VCaP (cell line): Measurements from ENCODE around the gene MPP2.

Source experiments
- H3K27ac ChIP-seq: fragments of 450-650 bp; 2 replicates; pipeline ENCODE4 v1.5.1; 2017
- TF ChIP-seq, protein P1 (sequence below): fragments of 450-650 bp; conservative IDR thresholded peaks from 2 replicates; pipeline ENCODE4 v1.5.1; 2017; ENCODE audit warnings: mild to moderate bottlenecking, moderate library complexity

Gene MPP2

GRCh38 chr17:43846963-43847371 lies 60.4 kb downstream of the MPP2 start, which contains the start of gene CD300LG:
Gene CD300LG, plus strand, starts transcription at chr17:43847176. Its CDS starts 41 bp downstream, at chr17:43847217.
- TF ChIP-seq, protein P1, sequence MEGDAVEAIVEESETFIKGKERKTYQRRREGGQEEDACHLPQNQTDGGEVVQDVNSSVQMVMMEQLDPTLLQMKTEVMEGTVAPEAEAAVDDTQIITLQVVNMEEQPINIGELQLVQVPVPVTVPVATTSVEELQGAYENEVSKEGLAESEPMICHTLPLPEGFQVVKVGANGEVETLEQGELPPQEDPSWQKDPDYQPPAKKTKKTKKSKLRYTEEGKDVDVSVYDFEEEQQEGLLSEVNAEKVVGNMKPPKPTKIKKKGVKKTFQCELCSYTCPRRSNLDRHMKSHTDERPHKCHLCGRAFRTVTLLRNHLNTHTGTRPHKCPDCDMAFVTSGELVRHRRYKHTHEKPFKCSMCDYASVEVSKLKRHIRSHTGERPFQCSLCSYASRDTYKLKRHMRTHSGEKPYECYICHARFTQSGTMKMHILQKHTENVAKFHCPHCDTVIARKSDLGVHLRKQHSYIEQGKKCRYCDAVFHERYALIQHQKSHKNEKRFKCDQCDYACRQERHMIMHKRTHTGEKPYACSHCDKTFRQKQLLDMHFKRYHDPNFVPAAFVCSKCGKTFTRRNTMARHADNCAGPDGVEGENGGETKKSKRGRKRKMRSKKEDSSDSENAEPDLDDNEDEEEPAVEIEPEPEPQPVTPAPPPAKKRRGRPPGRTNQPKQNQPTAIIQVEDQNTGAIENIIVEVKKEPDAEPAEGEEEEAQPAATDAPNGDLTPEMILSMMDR = no peak
- no peak within 1 kb of the TSS for H3K27ac ChIP-seq

DNA sequence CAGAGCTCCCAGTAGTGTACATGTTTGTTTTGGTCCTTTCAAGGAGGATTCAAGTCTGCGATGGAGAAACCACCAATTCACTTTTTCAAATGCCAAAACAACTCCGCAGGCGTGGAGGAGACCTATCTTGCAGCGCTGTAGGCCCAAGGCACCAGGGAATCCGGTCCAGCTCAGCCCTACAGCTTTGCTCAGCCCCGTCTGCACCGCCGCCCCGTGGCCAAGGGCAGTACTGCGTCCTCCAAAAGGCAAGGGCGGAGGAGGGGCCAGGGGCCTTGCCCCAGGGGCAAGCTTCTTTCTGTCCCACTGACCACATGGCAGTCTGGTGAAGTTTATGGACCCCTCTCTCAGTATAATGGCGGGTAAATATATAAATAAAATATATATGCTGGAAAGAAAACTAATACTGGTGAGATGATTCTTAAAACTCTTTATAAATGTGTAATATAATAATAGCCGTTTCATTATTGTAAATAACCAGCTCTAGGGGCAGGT lies 61.1 kb downstream of the MPP2 start:
- no peak overlapping the region for H3K27ac ChIP-seq
- TF ChIP-seq, protein P1 = peak; percentile 99

DNA sequence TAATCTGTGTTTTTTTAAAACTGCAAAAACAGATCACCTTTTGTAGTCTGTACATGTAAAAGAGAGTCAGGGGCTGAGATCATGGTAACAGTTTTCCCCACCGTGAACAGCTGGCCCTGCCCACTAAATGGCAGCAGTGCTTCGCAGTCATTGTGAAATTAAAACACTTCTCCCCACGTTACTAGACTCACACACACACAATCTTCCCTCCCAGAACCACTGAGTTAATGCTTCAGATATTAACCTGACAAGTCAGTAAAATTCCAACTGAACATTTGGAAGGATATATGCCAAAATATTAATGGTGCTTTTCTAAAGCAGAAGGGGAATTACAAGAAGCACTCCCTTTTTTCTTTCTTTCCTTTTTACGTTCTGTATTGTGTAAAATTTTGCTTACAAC lies 61.6 kb downstream of the MPP2 start:
- H3K27ac ChIP-seq = no peak overlapping the region
- TF ChIP-seq, protein P1 = no peak

DNA sequence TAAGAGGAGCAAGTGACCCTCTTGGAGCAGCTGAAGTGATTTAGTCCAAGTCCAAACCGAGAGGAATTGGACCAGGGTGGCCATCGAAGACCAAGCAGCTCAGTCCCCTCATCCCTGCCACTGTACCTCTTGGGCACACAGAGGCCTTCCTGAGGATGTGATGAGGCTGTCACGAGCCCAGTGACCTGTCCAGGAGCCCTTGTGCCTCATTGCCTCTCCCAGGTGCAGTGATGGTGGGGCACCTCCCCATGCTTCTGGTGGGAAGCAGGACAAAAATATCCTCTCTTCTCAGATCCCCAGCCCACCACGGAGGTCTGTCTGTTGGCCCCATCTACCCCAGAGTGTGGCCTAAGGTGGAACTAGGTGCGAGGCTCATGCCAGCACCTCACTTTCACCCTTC lies 63.1 kb downstream of the MPP2 start:
- TF ChIP-seq, protein P1 = no peak
- no peak overlapping the region for H3K27ac ChIP-seq

DNA sequence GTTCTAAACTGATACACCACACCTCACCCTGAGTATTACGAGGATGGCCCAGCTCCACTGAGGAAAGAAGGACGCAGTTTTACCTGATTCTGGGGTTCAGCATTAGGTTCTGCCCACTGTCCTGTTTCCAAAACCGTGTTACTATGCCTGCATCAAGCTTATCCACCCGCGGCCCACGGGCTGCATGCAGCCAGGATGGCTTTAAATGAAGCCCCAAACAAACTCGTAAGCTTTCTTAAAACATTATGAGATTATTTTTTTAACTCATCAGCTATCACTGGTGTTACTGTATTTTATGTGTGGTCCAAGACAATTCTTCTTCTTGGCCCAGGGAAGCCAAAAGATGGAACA lies 64.4 kb downstream of the MPP2 start:
- peak overlapping the region; percentile 25; the same call in 1 of the 2 replicates for H3K27ac ChIP-seq
- TF ChIP-seq, protein P1 = no peak

GRCh38 chr17:43842091-43842974 lies 65.0 kb downstream of the MPP2 start:
- peak overlapping the region; percentile 25; the same call in 1 of the 2 replicates for H3K27ac ChIP-seq

DNA sequence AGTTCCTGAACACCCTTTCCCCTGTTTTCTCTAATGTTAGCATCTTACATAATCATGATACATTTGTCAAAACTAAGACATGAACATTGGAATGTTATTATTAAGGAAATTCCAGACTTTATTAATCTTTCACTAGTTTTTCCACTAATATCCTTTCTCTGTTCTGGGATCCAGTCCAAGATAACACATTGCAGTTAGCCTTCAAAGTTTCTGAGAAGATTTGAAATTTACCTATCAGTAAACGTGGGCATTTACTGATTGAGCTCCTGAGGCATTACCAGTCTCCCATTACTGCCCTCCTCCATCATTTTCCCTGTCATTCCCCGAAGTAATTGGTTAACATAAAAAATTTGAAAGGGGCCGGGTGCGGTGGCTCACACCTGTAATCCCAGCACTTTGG lies 66.1 kb downstream of the MPP2 start:
- TF ChIP-seq, protein P1 = no peak
- no peak overlapping the region for H3K27ac ChIP-seq

- TF ChIP-seq, protein P1 = peak; percentile 36; the same call in 1 of the 2 replicates
- peak overlapping the region; percentile 81 for H3K27ac ChIP-seq
These were observed 66.5 kb downstream of the MPP2 start for GRCh38 chr17:43840814-43841213.
